VCaP (cell line): ENCODE results near the gene IQCM.

ENCODE experiments used
- H3K27ac ChIP-seq: fragments of 450-650 bp; 2 replicates; pipeline ENCODE4 v1.5.1; 2017
- CTCF ChIP-seq: fragments of 450-650 bp; conservative IDR thresholded peaks from 2 replicates; pipeline ENCODE4 v1.5.1; 2017; ENCODE audit warnings: mild to moderate bottlenecking, moderate library complexity

IQCM gene

GRCh38 chr4:149553959-149554520, 261.6 kb downstream of the IQCM start:
- no peak for TF ChIP-seq CTCF
- no peak overlapping the region for H3K27ac ChIP-seq

- TF ChIP-seq CTCF, result no peak
- no peak overlapping the region for H3K27ac ChIP-seq
Observed at GRCh38 chr4:149552601-149553000, 263.0 kb downstream of the IQCM start.

- H3K27ac ChIP-seq, result no peak overlapping the region
- no peak for TF ChIP-seq CTCF
Observed at GRCh38 chr4:149549911-149550310, 265.7 kb downstream of the IQCM start.

- H3K27ac ChIP-seq, result no peak overlapping the region
- TF ChIP-seq CTCF, result no peak
Observed at GRCh38 chr4:149534779-149535178, 280.9 kb downstream of the IQCM start.

- no peak for TF ChIP-seq CTCF
- H3K27ac ChIP-seq, result no peak overlapping the region
Observed at GRCh38 chr4:149531861-149532260, 283.8 kb downstream of the IQCM start.

GRCh38 chr4:149523039-149523438, 292.6 kb downstream of the IQCM start:
- no peak overlapping the region for H3K27ac ChIP-seq
- no peak for TF ChIP-seq CTCF

GRCh38 chr4:149521611-149522425, 293.8 kb downstream of the IQCM start:
- no peak for TF ChIP-seq CTCF
- no peak overlapping the region for H3K27ac ChIP-seq
